K562 (cell line): ENCODE measurements around the gene SLC37A2. TPM values are rescaled to one million over a fixed set of nuclear protein-coding genes. Genes with fewer than 3 reads are reported as not detected.

ENCODE experiments used
- CBX3 ChIP-seq, 2 experiments: IDR thresholded peaks; 1 replicate in 1 of 2; 2 replicates in 1 of 2; pipeline ENCODE4 v1.6.1; 2012; ENCODE audit warnings: inconsistent platforms in 2 of 2, low read length in 2 of 2, borderline replicate concordance in 1 of 2, control low read depth in 1 of 2
- DPF2 ChIP-seq: fragments of 450-650 bp; IDR thresholded peaks from 2 replicates; pipeline ENCODE4 v1.6.1; 2016
- KDM4B ChIP-seq, 2 experiments: fragments of 450-650 bp in 1 of 2; sonication (generic) in 1 of 2; IDR thresholded peaks; 2 replicates each; pipeline ENCODE4 v1.6.1; 2016 to 2017; ENCODE audit warnings: borderline replicate concordance in 2 of 2, antibody characterized with exemption in 1 of 2, low read depth in 1 of 2, mild to moderate bottlenecking in 1 of 2
- L3MBTL2 ChIP-seq: fragments of 450-650 bp; IDR thresholded peaks from 2 replicates; pipeline ENCODE4 v1.6.1; 2016; ENCODE audit warnings: mild to moderate bottlenecking, moderate library complexity
- MTA1 ChIP-seq: fragments of 450-650 bp; IDR thresholded peaks from 2 replicates; pipeline ENCODE4 v1.6.1; 2017; ENCODE audit warnings: borderline replicate concordance
- MTA2 ChIP-seq: fragments of 450-650 bp; IDR thresholded peaks from 2 replicates; pipeline ENCODE4 v1.6.1; 2016; ENCODE audit warnings: low read depth
- POLR2A ChIP-seq: fragments of 450-650 bp; conservative IDR thresholded peaks from 2 replicates; pipeline ENCODE4 v1.6.1; 2016
- TARDBP ChIP-seq: fragments of 450-650 bp; IDR thresholded peaks from 2 replicates; pipeline ENCODE4 v1.6.1; 2016
- ZBTB1 ChIP-seq: sonication (generic); formaldehyde crosslinking; IDR thresholded peaks from 2 replicates; pipeline ENCODE4 v1.8.1; 2023; ENCODE audit warnings: missing genetic modification reagents, low read depth, mild to moderate bottlenecking, borderline replicate concordance
- ZMIZ1 ChIP-seq, 2 experiments: fragments of 150-350 bp in 1 of 2; IDR thresholded peaks; 2 replicates each; pipeline ENCODE4 v1.6.1; 2012 to 2016; ENCODE audit warnings: low read depth in 2 of 2, low read length in 2 of 2, mild to moderate bottlenecking in 1 of 2, moderate library complexity in 1 of 2
- ZNF217 ChIP-seq: sonication (generic); formaldehyde crosslinking; IDR thresholded peaks from 2 replicates; pipeline ENCODE4 v1.8.0; 2022; ENCODE audit warnings: mild to moderate bottlenecking, missing genetic modification reagents
- ZNF518B ChIP-seq: fragments of 250-450 bp; sonication (Bioruptor Pico); IDR thresholded peaks from 2 replicates; pipeline ENCODE4 v1.5.0; 2021; ENCODE audit warnings: mild to moderate bottlenecking, moderate library complexity
- ZNF655 ChIP-seq: fragments of 250-450 bp; sonication (Bioruptor Pico); IDR thresholded peaks from 2 replicates; pipeline ENCODE4 v1.5.0; 2021
- polyA plus RNA-seq, 8 experiments: library from polyadenylated mRNA; depleted of rRNA in 4 of 8; stranded (reverse) in 5 of 8; unstranded in 3 of 8; fragments of >200 nt; fragmentation: Nextera tagmentation in 2 of 8; fragmentation: Illumina TruSeq in 1 of 8; extraction: Ambion mirVana in 2 of 8; extraction: Trizol in 1 of 8; gene quantifications; 2 replicates each; pipeline versions ENCODE4 v1.2.1 to v1.2.3, GENCODE V29; 2011 to 2014; ENCODE audit warnings: inconsistent platforms in 1 of 8, missing spikeins in 1 of 8
- total RNA-seq, 7 experiments: library from RNA; depleted of rRNA in 6 of 7; stranded (reverse); fragments of >200 nt in 6 of 7; fragmentation: Illumina TruSeq in 2 of 7; extraction: Trizol in 2 of 7; gene quantifications; 2 replicates each; pipeline versions ENCODE4 v1.2.1 to v1.2.3, GENCODE V29; 2011 to 2021; ENCODE audit warnings: low replicate concordance in 1 of 7
- TF ChIP-seq, protein P1 (sequence below), 3 experiments: fragments of 200-800 bp in 1 of 3; sonication (Bioruptor generic) in 1 of 3; sonication (generic) in 1 of 3; formaldehyde crosslinking in 1 of 3; IDR thresholded peaks; 2 replicates each; pipeline versions ENCODE4 v1.6.1 to v1.8.0; 2016 to 2022; ENCODE audit warnings: mild to moderate bottlenecking in 2 of 3, missing compliant biosample characterization in 2 of 3, missing genetic modification characterization in 2 of 3, missing genetic modification reagents in 1 of 3
- TF ChIP-seq, protein P2 (sequence below): fragments of 450-650 bp; conservative IDR thresholded peaks from 2 replicates; pipeline ENCODE4 v1.6.1; 2016; ENCODE audit warnings: missing genetic modification characterization, low read depth, mild to moderate bottlenecking, control low read depth, missing compliant biosample characterization

SLC37A2 gene
- total and polyA plus RNA-seq, 9 of the 15 experiments (the other 6 are each of a cell fraction or from before 2014, with no cell fraction given): 0.01 to 1.2 (median 0.52) TPM

DNA sequence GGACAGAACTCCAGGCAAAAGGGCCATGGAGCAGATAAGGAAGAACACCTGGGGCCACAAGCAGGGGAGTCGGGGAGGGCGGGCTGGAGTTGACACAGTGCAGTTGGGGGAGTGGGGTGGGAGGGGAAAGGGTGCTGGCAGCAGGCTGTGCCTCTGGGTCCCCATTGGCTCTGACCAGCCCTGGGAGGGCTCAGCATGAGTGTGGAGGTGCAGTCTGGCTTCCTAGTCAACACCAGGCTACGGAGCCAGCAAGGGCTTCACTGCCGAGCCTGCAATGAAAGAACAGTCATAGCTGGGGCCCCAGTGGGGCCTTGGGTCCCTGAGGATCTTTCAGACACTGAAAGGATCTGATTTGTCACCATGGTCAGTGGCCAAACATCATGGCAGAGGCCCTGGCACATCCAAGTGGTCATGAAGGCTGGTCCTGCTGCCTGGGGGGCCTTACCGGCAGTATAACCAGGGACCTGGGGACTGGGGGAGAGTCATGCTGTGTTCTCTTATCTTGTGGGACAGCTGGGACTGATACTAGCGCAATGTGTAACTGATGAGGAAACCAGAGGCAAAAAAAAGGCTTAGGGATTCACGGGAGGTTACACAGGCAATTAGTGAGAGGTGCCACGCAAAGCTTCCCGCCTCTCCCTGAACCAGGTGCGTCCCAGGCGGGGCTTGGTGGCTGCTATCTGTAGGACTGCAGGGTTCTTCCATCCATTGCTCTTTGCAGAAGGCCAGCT, 11.6 kb downstream of the SLC37A2 start (continued):
- TF ChIP-seq, protein P1, sequence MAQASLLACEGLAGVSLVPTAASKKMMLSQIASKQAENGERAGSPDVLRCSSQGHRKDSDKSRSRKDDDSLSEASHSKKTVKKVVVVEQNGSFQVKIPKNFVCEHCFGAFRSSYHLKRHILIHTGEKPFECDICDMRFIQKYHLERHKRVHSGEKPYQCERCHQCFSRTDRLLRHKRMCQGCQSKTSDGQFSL (CRISPR knock-in tag; IDR thresholded peaks at IDR 0.05): no peak
- TF ChIP-seq, protein P1 (tag; IDR thresholded peaks at IDR 0.05): peak in 1 of 2 experiments; percentile 12; a peak in 1 of 4 replicates
- TF ChIP-seq TARDBP (peak; percentile 55; the same call in 1 of the 2 replicates), MTA1 (peak; percentile 45; the same call in 1 of the 2 replicates), MTA2 (peak; percentile 84), CBX3 (IDR thresholded peaks at IDR 0.05; ENCODE audit: borderline replicate concordance in 1 of 2, low read length in 2 of 2) (0 out of 3 replicates have a peak, but pooled peaks of 1 of the 2 experiments have one; percentile 11), L3MBTL2 (peak; percentile 54; the same call in 1 of the 2 replicates), ZNF217 (CRISPR knock-in tag) (no peak), ZNF655 (CRISPR knock-in tag) (no peak), DPF2 (peak; percentile 94), ZBTB1 (CRISPR knock-in tag) (no peak), KDM4B (IDR thresholded peaks at IDR 0.05; ENCODE audit: borderline replicate concordance in 2 of 2, low read depth in 1 of 2) (no peak), POLR2A (0 out of 2 replicates have a peak, but pooled peaks have one; percentile 44), ZNF518B (CRISPR knock-in tag) (no peak), ZMIZ1 (IDR thresholded peaks at IDR 0.05; ENCODE audit: low read depth in 2 of 2, low read length in 2 of 2) (peak in 1 of 2 experiments; percentile 84; a peak in 2 of 4 replicates)
- TF ChIP-seq, protein P2, sequence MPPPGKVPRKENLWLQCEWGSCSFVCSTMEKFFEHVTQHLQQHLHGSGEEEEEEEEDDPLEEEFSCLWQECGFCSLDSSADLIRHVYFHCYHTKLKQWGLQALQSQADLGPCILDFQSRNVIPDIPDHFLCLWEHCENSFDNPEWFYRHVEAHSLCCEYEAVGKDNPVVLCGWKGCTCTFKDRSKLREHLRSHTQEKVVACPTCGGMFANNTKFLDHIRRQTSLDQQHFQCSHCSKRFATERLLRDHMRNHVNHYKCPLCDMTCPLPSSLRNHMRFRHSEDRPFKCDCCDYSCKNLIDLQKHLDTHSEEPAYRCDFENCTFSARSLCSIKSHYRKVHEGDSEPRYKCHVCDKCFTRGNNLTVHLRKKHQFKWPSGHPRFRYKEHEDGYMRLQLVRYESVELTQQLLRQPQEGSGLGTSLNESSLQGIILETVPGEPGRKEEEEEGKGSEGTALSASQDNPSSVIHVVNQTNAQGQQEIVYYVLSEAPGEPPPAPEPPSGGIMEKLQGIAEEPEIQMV (tag): no peak
